Keratinocyte (primary cell): ENCODE data around the gene FREM1.

ENCODE experiments used
- CTCF ChIP-seq, 3 experiments: IDR thresholded peaks in 1 of 3; conservative IDR thresholded peaks in 1 of 3; optimal IDR thresholded peaks in 1 of 3; 2 replicates in 2 of 3; 3 replicates in 1 of 3; pipeline versions ENCODE3 to v1.5.1; 2011; ENCODE audit warnings: low read length in 3 of 3, mild to moderate bottlenecking in 3 of 3, moderate library complexity in 2 of 3, control low read depth in 1 of 3, inconsistent platforms in 1 of 3; ENCODE audit not compliant: insufficient read depth in 2 of 3; ENCODE audit errors: extremely low read depth in 1 of 3
- EZH2 ChIP-seq: IDR thresholded peaks from one replicate; pipeline ENCODE4 v1.6.1; 2012; ENCODE audit warnings: inconsistent platforms, mild to moderate bottlenecking, low read length, moderate library complexity

GRCh38 chr9:14883310-14883944 is 26.8 kb downstream of the FREM1 start:
- no peak for TF ChIP-seq CTCF (optimal IDR thresholded peaks at IDR 0.05 in 1 of 3, IDR thresholded peaks at IDR 0.05 in 1 of 3, conservative IDR thresholded peaks at IDR 0.05 in 1 of 3; ENCODE audit: extremely low read depth in 1 of 3, insufficient read depth in 2 of 3, low read length in 3 of 3)
- TF ChIP-seq EZH2 = no peak
